Measurements from ENCODE around the gene AHCYL1.

- no peak for TF ChIP-seq POLR2AphosphoS5 (IDR thresholded peaks at IDR 0.05)
- no peak for TF ChIP-seq CTCF (IDR thresholded peaks at IDR 0.05)
- no peak for TF ChIP-seq POLR2A (IDR thresholded peaks at IDR 0.05)
- no peak for TF ChIP-seq EP300 (IDR thresholded peaks at IDR 0.05)
Measured at GRCh38 chr1:110049801-110050601, 65.4 kb downstream of the AHCYL1 start.
